ENCODE measurements around the gene KRTAP4-8. TPM values are rescaled to one million over a fixed set of nuclear protein-coding genes. Genes with fewer than 3 reads are reported as not detected.
"Not testable (repeated sequence)": the region's sequence is repeated elsewhere in the genome, so short reads cannot be mapped to it uniquely, and the experiment has no call there.

Gene KRTAP4-8
- total RNA-seq, 3 donors from 2014 or later: not detected

DNA sequence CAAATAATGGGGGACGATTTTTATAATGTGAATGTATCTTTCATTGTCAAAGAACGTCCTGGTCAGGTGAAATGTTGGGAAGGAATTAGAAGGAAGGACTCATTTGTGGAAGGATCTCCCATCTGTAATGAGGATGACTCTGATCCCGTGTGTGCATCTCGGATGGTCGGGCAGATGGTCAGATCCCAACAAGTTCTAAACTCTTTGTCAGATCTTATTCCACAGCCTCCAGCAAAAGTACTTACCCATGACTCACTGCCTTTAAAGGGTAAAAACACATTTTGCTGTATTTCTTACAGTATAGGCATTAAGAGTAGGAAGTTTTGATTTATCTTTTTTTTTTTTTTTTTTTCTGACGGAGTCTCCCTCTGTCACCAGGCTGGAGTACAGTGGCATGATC lies 539 bp upstream of the KRTAP4-8 start:
- Histone ChIP-seq H3K27ac (no peak overlapping the region), H3K36me3 (no peaks in the 10 kb centered on the region), H3K27me3 (no peaks in the 10 kb centered on the region), H3K9me3 (no peaks in the 10 kb centered on the region), H3K4me3 (no peak overlapping the region), H3K4me1 (no peaks in the 10 kb centered on the region)
- no peak for DNase-seq (ENCODE audit: low spot score in 2 of 2)
- TF ChIP-seq POLR2A (IDR thresholded peaks at IDR 0.05) (no peak), POLR2AphosphoS5 (IDR thresholded peaks at IDR 0.05) (no peak)
- TF ChIP-seq, protein P1, sequence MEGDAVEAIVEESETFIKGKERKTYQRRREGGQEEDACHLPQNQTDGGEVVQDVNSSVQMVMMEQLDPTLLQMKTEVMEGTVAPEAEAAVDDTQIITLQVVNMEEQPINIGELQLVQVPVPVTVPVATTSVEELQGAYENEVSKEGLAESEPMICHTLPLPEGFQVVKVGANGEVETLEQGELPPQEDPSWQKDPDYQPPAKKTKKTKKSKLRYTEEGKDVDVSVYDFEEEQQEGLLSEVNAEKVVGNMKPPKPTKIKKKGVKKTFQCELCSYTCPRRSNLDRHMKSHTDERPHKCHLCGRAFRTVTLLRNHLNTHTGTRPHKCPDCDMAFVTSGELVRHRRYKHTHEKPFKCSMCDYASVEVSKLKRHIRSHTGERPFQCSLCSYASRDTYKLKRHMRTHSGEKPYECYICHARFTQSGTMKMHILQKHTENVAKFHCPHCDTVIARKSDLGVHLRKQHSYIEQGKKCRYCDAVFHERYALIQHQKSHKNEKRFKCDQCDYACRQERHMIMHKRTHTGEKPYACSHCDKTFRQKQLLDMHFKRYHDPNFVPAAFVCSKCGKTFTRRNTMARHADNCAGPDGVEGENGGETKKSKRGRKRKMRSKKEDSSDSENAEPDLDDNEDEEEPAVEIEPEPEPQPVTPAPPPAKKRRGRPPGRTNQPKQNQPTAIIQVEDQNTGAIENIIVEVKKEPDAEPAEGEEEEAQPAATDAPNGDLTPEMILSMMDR (IDR thresholded peaks at IDR 0.05): no peak
- intact Hi-C loops (cut with DNase I; ENCODE audit: low total_unique reads): no loop called here

DNA sequence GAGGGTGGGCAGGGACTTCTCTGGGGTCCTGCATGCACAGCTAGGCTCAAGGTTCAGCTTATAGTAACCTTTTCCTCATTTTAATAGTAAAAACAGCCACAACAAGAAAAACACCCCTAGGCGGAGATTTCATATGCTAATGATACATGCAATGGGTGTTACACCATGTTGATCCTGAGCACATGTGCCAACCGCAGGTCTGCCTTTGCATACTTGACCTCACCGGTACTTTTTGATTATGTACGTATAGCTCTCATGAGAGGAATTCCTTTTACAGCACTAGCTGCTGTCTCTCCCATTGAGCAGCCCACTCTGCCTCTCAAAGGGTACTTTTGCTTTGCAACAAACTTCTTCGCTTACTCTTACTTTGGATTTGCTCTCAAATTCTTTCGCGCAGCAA lies 1.9 kb downstream of the KRTAP4-8 start:
- no peak for TF ChIP-seq POLR2AphosphoS5 (IDR thresholded peaks at IDR 0.05)
- TF ChIP-seq POLR2A (IDR thresholded peaks at IDR 0.05): no peak
- TF ChIP-seq, protein P1 (IDR thresholded peaks at IDR 0.05): no peak
- no peaks in the 10 kb centered on the region for H3K9me3 ChIP-seq
- intact Hi-C loops (cut with DNase I; ENCODE audit: low total_unique reads): no loop called here
- H3K27ac ChIP-seq: no peak overlapping the region
- H3K4me3 ChIP-seq: no peak overlapping the region
- DNase-seq (ENCODE audit: low spot score in 2 of 2): no peak
- no peaks in the 10 kb centered on the region for H3K36me3 ChIP-seq
- no peaks in the 10 kb centered on the region for H3K27me3 ChIP-seq
- H3K4me1 ChIP-seq: no peaks in the 10 kb centered on the region

DNA sequence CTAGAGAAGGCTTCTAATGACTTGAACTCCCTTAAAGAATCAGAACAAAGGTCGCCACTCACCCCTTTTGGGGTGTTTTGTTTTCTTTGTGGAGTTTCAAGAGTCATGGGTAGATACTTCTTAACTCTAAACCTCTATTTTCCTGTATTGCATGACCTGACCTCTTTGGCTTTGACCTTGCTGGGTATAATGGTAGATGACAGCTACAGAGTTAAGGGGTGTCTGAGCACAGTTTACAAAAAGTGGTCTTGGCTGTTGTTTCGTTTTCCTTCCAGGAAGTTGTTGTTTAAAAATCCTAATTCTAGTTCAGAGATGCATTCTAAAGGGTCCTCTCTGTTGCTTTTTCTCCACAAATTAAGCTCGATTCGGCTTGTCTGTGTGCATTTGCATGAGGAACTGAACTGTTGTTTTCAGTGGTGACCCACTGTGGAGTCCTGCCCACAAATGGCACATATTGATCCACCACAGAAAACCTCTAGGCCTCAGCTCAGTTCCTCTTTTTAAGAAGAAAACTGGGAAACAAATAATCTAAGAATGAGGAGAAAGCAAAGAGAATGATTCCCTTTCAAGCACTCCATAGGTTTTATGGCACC lies 9.1 kb downstream of the KRTAP4-8 start:
- H3K4me3 ChIP-seq; H3K27me3 ChIP-seq; H3K27ac ChIP-seq; H3K36me3 ChIP-seq; H3K4me1 ChIP-seq; intact Hi-C loops (cut with DNase I; ENCODE audit: low total_unique reads); H3K9me3 ChIP-seq; DNase-seq (ENCODE audit: low spot score in 2 of 2): not testable (repeated sequence)

DNA sequence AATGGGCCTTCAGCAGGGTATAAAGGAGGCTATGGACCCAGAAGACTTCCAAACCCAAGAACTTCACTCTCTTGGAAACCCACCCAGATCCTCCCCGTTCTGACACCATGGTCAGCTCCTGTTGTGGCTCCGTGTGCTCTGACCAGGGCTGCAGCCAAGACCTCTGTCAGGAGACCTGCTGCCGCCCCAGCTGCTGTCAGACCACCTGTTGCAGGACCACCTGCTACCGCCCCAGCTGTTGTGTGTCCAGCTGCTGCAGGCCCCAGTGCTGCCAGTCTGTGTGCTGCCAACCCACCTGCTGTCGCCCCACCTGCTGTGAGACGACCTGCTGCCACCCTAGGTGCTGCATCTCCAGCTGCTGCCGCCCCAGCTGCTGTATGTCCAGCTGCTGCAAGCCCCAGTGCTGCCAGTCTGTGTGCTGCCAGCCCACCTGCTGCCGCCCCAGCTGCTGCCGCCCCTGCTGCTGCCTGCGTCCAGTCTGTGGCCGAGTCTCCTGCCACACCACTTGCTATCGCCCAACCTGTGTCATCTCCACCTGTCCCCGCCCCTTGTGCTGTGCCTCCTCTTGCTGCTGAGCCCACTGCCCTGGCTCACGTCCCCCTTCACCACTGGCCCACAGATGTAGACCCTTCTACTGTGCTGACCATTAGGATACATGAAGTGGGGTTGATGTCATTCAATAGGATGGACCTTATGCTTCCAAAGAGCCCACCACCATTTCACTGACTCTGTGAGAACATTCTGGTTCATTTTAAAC lies 13.7 kb downstream of the KRTAP4-8 start, which contains the start of gene KRTAP4-7:
KRTAP4-7 (plus strand) TSS at position 51 of the 757 bp plus-strand sequence; CDS start at position 108, 57 bp downstream.
- intact Hi-C loops (cut with DNase I; ENCODE audit: low total_unique reads): not testable (repeated sequence)

DNA sequence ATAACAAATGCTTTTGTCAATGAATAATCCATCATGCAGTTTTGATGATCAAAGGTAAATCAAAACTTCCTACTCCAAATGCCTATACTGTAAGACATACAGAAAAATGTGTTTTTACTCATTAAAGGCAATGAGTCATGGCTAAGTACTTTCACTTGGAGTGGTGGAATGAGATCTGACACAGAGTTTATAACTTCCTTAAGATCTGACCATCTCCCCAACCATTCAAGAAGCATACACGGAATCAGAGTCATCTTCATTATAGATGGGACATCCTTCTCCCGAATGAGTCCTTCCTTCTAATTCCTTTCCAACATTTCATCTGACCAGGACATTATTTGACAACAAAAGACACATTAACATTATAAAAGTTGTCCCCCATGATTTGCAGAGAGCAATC lies 14.5 kb downstream of the KRTAP4-8 start:
- H3K36me3 ChIP-seq; H3K9me3 ChIP-seq; intact Hi-C loops (cut with DNase I; ENCODE audit: low total_unique reads); H3K27me3 ChIP-seq; H3K27ac ChIP-seq; H3K4me3 ChIP-seq; DNase-seq (ENCODE audit: low spot score in 2 of 2); H3K4me1 ChIP-seq: not testable (repeated sequence)

More for the DNA sequence above, 13.7 kb downstream of the KRTAP4-8 start, which contains the start of gene KRTAP4-7:
- H3K4me1 ChIP-seq; DNase-seq (ENCODE audit: low spot score in 2 of 2); H3K9me3 ChIP-seq; H3K27me3 ChIP-seq; H3K36me3 ChIP-seq; H3K27ac ChIP-seq; H3K4me3 ChIP-seq: not testable (repeated sequence)

DNA sequence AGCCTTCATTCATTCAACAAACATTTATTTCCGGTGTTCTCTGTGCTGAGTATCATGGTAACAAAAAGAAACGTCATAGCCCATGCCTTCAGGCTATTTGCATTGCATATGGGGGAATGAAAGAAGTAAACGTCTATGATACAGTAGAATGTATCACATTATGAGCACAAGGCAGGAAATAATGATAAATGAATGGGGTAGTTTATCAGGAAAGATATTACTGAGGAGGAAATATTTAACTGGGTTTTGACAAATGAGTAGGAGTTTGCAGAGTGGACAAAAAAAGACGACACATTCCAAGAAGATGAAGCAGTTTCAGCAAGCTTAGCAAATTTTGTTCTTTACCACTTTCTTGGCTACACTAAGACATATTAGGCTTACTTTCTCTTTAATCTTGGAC lies 15.3 kb downstream of the KRTAP4-8 start:
- H3K27ac ChIP-seq: no peak overlapping the region
- no peaks in the 10 kb centered on the region for H3K27me3 ChIP-seq
- DNase-seq (ENCODE audit: low spot score in 2 of 2): no peak
- no peak overlapping the region for H3K4me3 ChIP-seq
- no peaks in the 10 kb centered on the region for H3K4me1 ChIP-seq
- H3K9me3 ChIP-seq: no peaks in the 10 kb centered on the region
- H3K36me3 ChIP-seq: no peaks in the 10 kb centered on the region
- no peak for TF ChIP-seq POLR2AphosphoS5 (IDR thresholded peaks at IDR 0.05)
- TF ChIP-seq, protein P1 (IDR thresholded peaks at IDR 0.05): no peak
- no peak for TF ChIP-seq POLR2A (IDR thresholded peaks at IDR 0.05)
- intact Hi-C loops (cut with DNase I; ENCODE audit: low total_unique reads): no loop called here
